ENCODE measurements around the gene TLX2.

TLX2 gene

GRCh38 chr2:74472945-74473258 is 41.3 kb upstream of the TLX2 start:
- Histone ChIP-seq H3K79me2 (ENCODE audit: low read length) (peaks cover 10% of the 10 kb centered on the region), H2AFZ (ENCODE audit: low read depth, low read length) (peak overlapping the region; percentile 12; the same call in 1 of the 2 replicates), H3K4me1 (ENCODE audit: low read length) (peaks cover 11% of the 10 kb centered on the region), H3K4me2 (ENCODE audit: low read length) (peak overlapping the region; percentile 80), H3K9me3 (ENCODE audit: insufficient read depth, low read length) (no peaks in the 10 kb centered on the region), H3K27me3 (ENCODE audit: low read depth, low read length) (no peaks in the 10 kb centered on the region), H3K27ac (ENCODE audit: low read length) (peak overlapping the region; percentile 84), H3K4me3 (ENCODE audit: low read length) (peak overlapping the region; percentile 81), H4K20me1 (ENCODE audit: insufficient read depth, low read length) (no peaks in the 10 kb centered on the region), H3K9ac (ENCODE audit: low read length) (peak overlapping the region; percentile 81), H3K36me3 (replicated peaks; ENCODE audit: low read depth, low read length) (peaks cover 20% of the 10 kb centered on the region)
- no peak for TF ChIP-seq EZH2phosphoT487 (IDR thresholded peaks at IDR 0.05; ENCODE audit: low read depth)
- TF ChIP-seq CTCF (IDR thresholded peaks at IDR 0.05; ENCODE audit: low read depth, low read length): no peak

- Histone ChIP-seq H3K27me3 (ENCODE audit: low read depth, low read length) (no peaks in the 10 kb centered on the region), H3K4me2 (ENCODE audit: low read length) (no peak overlapping the region), H3K27ac (ENCODE audit: low read length) (no peak overlapping the region), H4K20me1 (ENCODE audit: insufficient read depth, low read length) (no peaks in the 10 kb centered on the region), H3K36me3 (replicated peaks; ENCODE audit: low read depth, low read length) (peaks cover 20% of the 10 kb centered on the region), H3K4me1 (ENCODE audit: low read length) (peaks cover 11% of the 10 kb centered on the region), H3K9ac (ENCODE audit: low read length) (no peak overlapping the region), H3K9me3 (ENCODE audit: insufficient read depth, low read length) (no peaks in the 10 kb centered on the region), H2AFZ (ENCODE audit: low read depth, low read length) (no peak overlapping the region), H3K4me3 (ENCODE audit: low read length) (no peak overlapping the region), H3K79me2 (ENCODE audit: low read length) (peaks cover 10% of the 10 kb centered on the region)
- TF ChIP-seq EZH2phosphoT487 (IDR thresholded peaks at IDR 0.05; ENCODE audit: low read depth) (no peak), CTCF (IDR thresholded peaks at IDR 0.05; ENCODE audit: low read depth, low read length) (no peak)
These were observed 39.8 kb upstream of the TLX2 start for GRCh38 chr2:74474481-74474880.

- H3K4me2 ChIP-seq (ENCODE audit: low read length): no peak overlapping the region
- no peak overlapping the region for H3K27ac ChIP-seq (ENCODE audit: low read length)
- H4K20me1 ChIP-seq (ENCODE audit: insufficient read depth, low read length): no peaks in the 10 kb centered on the region
- peaks cover 11% of the 10 kb centered on the region for H3K4me1 ChIP-seq (ENCODE audit: low read length)
- TF ChIP-seq EZH2phosphoT487 (IDR thresholded peaks at IDR 0.05; ENCODE audit: low read depth): no peak
- peak; percentile 31 for TF ChIP-seq CTCF (IDR thresholded peaks at IDR 0.05; ENCODE audit: low read depth, low read length)
- H3K4me3 ChIP-seq (ENCODE audit: low read length): no peak overlapping the region
- no peak overlapping the region for H3K9ac ChIP-seq (ENCODE audit: low read length)
- H3K9me3 ChIP-seq (ENCODE audit: insufficient read depth, low read length): no peaks in the 10 kb centered on the region
- peaks cover 20% of the 10 kb centered on the region for H3K36me3 ChIP-seq (replicated peaks; ENCODE audit: low read depth, low read length)
- H2AFZ ChIP-seq (ENCODE audit: low read depth, low read length): no peak overlapping the region
- H3K79me2 ChIP-seq (ENCODE audit: low read length): peaks cover 10% of the 10 kb centered on the region
- H3K27me3 ChIP-seq (ENCODE audit: low read depth, low read length): no peaks in the 10 kb centered on the region
These were observed 39.4 kb upstream of the TLX2 start for GRCh38 chr2:74474899-74475298.

GRCh38 chr2:74481431-74481830 is 32.8 kb upstream of the TLX2 start:
- Histone ChIP-seq H3K27ac (ENCODE audit: low read length) (no peak overlapping the region), H3K79me2 (ENCODE audit: low read length) (peaks cover 22% of the 10 kb centered on the region)

More at GRCh38 chr2:74481431-74481830, 32.8 kb upstream of the TLX2 start:
- H3K4me2 ChIP-seq (ENCODE audit: low read length): peak overlapping the region; percentile 92
- H3K9me3 ChIP-seq (ENCODE audit: insufficient read depth, low read length): no peaks in the 10 kb centered on the region
- peak overlapping the region; percentile 80 for H3K9ac ChIP-seq (ENCODE audit: low read length)
- peak overlapping the region; percentile 99 for H3K4me3 ChIP-seq (ENCODE audit: low read length)
- no peaks in the 10 kb centered on the region for H3K27me3 ChIP-seq (ENCODE audit: low read depth, low read length)
- H3K36me3 ChIP-seq (replicated peaks; ENCODE audit: low read depth, low read length): peaks cover 7% of the 10 kb centered on the region
- TF ChIP-seq EZH2phosphoT487 (IDR thresholded peaks at IDR 0.05; ENCODE audit: low read depth): no peak
- no peak for TF ChIP-seq CTCF (IDR thresholded peaks at IDR 0.05; ENCODE audit: low read depth, low read length)
- H3K4me1 ChIP-seq (ENCODE audit: low read length): peaks cover 8% of the 10 kb centered on the region
- no peak overlapping the region for H2AFZ ChIP-seq (ENCODE audit: low read depth, low read length)
- no peaks in the 10 kb centered on the region for H4K20me1 ChIP-seq (ENCODE audit: insufficient read depth, low read length)
